NCI-H526 treated with DMSO at 0.1 percent for 48 hours (cell line): ENCODE results near the gene CFAP97D2.
"Not testable (repeated sequence)": the region's sequence is repeated elsewhere in the genome, so short reads cannot be mapped to it uniquely, and the experiment has no call there.

Experiments
- DNase-seq: peaks from one replicate; lab custom pipeline; 2025; lab: John Stamatoyannopoulos, UW

Gene CFAP97D2

GRCh38 chr13:114235697-114236096 is 56.6 kb downstream of the CFAP97D2 start:
- DNase-seq = no peak

- no peak for DNase-seq
These were observed 57.2 kb downstream of the CFAP97D2 start for GRCh38 chr13:114236227-114236626.

GRCh38 chr13:114237415-114238112 is 58.5 kb downstream of the CFAP97D2 start:
- no peak for DNase-seq

GRCh38 chr13:114241918-114242317 is 62.9 kb downstream of the CFAP97D2 start:
- no peak for DNase-seq

- no peak for DNase-seq
These were observed 64.9 kb downstream of the CFAP97D2 start for GRCh38 chr13:114243971-114244370.

- no peak for DNase-seq
These were observed 65.6 kb downstream of the CFAP97D2 start for GRCh38 chr13:114244637-114245036.

- no peak for DNase-seq
These were observed 69.0 kb downstream of the CFAP97D2 start for GRCh38 chr13:114248011-114248410.

- no peak for DNase-seq
These were observed 70.0 kb downstream of the CFAP97D2 start for GRCh38 chr13:114249077-114249476.

GRCh38 chr13:114251639-114252440 is 72.8 kb downstream of the CFAP97D2 start:
- DNase-seq = not testable (repeated sequence)

- no peak for DNase-seq
These were observed 77.5 kb downstream of the CFAP97D2 start for GRCh38 chr13:114256547-114256946.

- DNase-seq = no peak
These were observed 78.0 kb downstream of the CFAP97D2 start for GRCh38 chr13:114257014-114257413.

- no peak for DNase-seq
These were observed 79.5 kb downstream of the CFAP97D2 start for GRCh38 chr13:114258589-114258988.

- DNase-seq = no peak
These were observed 80.3 kb downstream of the CFAP97D2 start for GRCh38 chr13:114259374-114259773.

- DNase-seq = peak; percentile 62
These were observed 80.9 kb downstream of the CFAP97D2 start for GRCh38 chr13:114259974-114260373.

GRCh38 chr13:114260814-114261213 is 81.8 kb downstream of the CFAP97D2 start:
- no peak for DNase-seq

GRCh38 chr13:114261328-114261965 is 82.4 kb downstream of the CFAP97D2 start:
- DNase-seq = no peak

GRCh38 chr13:114263578-114263977 is 84.5 kb downstream of the CFAP97D2 start:
- no peak for DNase-seq

- not testable (repeated sequence) for DNase-seq
These were observed 85.3 kb downstream of the CFAP97D2 start for GRCh38 chr13:114264313-114264712.

GRCh38 chr13:114264886-114265611 is 86.0 kb downstream of the CFAP97D2 start:
- DNase-seq = no peak

GRCh38 chr13:114266241-114266640 is 87.2 kb downstream of the CFAP97D2 start:
- no peak for DNase-seq

GRCh38 chr13:114268344-114269280 is 89.6 kb downstream of the CFAP97D2 start:
- DNase-seq = peak; percentile 23
